ENCODE measurements around the gene STARD9. TPM values are rescaled to one million over a fixed set of nuclear protein-coding genes. Genes with fewer than 3 reads are reported as not detected.

Gene STARD9
- total and polyA plus RNA-seq, 9 of the 15 experiments (the other 6 are each of a cell fraction or from before 2014, with no cell fraction given) = 0.45 to 6.0 (median 3.6) TPM

DNA sequence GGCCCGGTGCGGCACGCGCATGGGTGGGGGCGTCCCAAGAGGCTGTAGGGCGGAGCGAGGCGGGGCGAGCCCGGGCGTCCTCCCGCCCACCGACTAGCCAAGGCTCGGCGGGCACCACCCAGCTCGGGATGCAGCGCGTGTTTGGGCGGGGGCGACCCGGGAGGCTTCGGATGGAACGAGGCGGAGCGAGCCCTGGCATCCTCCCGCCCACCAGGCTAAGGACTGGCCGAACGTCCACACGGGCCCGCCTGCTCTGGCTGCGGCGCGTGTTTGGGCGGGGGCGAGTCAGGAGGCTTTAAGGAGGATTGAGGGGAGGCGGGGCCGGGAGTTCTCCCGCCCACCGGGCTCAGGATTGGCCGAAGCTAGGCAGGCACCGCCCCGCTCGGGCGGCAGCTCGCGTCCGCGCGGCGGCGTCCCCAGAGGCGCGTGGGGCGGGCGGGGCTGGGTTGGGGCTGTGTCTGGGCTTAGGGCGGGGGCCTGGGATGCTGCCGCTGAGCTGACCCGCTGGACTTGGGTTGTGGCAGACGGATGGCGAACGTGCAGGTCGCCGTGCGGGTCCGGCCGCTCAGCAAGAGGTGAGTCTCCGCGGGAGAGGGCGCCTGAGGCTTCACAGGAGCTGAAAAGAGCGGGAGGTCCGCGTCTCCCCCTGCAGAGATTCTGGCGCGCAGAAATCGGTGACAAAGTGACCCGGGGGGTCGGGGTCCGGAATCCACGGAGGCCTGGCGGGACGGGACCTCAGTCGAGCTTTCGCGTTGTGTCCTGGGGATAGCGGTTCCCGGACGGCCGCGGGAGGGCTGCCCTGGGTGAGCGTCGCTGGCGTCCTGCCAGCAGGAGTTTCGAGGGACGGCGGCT, at the start of gene STARD9 (continued):
- TF ChIP-seq, protein P1, sequence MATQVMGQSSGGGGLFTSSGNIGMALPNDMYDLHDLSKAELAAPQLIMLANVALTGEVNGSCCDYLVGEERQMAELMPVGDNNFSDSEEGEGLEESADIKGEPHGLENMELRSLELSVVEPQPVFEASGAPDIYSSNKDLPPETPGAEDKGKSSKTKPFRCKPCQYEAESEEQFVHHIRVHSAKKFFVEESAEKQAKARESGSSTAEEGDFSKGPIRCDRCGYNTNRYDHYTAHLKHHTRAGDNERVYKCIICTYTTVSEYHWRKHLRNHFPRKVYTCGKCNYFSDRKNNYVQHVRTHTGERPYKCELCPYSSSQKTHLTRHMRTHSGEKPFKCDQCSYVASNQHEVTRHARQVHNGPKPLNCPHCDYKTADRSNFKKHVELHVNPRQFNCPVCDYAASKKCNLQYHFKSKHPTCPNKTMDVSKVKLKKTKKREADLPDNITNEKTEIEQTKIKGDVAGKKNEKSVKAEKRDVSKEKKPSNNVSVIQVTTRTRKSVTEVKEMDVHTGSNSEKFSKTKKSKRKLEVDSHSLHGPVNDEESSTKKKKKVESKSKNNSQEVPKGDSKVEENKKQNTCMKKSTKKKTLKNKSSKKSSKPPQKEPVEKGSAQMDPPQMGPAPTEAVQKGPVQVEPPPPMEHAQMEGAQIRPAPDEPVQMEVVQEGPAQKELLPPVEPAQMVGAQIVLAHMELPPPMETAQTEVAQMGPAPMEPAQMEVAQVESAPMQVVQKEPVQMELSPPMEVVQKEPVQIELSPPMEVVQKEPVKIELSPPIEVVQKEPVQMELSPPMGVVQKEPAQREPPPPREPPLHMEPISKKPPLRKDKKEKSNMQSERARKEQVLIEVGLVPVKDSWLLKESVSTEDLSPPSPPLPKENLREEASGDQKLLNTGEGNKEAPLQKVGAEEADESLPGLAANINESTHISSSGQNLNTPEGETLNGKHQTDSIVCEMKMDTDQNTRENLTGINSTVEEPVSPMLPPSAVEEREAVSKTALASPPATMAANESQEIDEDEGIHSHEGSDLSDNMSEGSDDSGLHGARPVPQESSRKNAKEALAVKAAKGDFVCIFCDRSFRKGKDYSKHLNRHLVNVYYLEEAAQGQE (IDR thresholded peaks at IDR 0.05; ENCODE audit: borderline replicate concordance) = no peak
- TF ChIP-seq, protein P1 (CRISPR knock-in tag; IDR thresholded peaks at IDR 0.05; ENCODE audit: low read depth) = no peak
- TF ChIP-seq HNRNPUL1 (IDR thresholded peaks at IDR 0.05; ENCODE audit: low read length) = no peak
- no peak for TF ChIP-seq NFE2 (IDR thresholded peaks at IDR 0.05; ENCODE audit: low read depth)
- no peak for TF ChIP-seq ZNF778 (CRISPR knock-in tag; IDR thresholded peaks at IDR 0.05)
- no peak for TF ChIP-seq DACH1 (IDR thresholded peaks at IDR 0.05; ENCODE audit: partially characterized antibody)
- TF ChIP-seq SMARCA4 (IDR thresholded peaks at IDR 0.05) = 0 out of 2 replicates have a peak, but pooled peaks have one; percentile 28
- TF ChIP-seq, protein P2, sequence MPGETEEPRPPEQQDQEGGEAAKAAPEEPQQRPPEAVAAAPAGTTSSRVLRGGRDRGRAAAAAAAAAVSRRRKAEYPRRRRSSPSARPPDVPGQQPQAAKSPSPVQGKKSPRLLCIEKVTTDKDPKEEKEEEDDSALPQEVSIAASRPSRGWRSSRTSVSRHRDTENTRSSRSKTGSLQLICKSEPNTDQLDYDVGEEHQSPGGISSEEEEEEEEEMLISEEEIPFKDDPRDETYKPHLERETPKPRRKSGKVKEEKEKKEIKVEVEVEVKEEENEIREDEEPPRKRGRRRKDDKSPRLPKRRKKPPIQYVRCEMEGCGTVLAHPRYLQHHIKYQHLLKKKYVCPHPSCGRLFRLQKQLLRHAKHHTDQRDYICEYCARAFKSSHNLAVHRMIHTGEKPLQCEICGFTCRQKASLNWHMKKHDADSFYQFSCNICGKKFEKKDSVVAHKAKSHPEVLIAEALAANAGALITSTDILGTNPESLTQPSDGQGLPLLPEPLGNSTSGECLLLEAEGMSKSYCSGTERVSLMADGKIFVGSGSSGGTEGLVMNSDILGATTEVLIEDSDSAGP (CRISPR knock-in tag; IDR thresholded peaks at IDR 0.05) = no peak
- no peak for TF ChIP-seq FOXO4 (CRISPR knock-in tag; IDR thresholded peaks at IDR 0.05)
- no peak for TF ChIP-seq ADNP (tag; IDR thresholded peaks at IDR 0.05)
- TF ChIP-seq TCFL5 (CRISPR knock-in tag; conservative IDR thresholded peaks at IDR 0.05) = no peak
- TF ChIP-seq POU5F1 (IDR thresholded peaks at IDR 0.05; ENCODE audit: borderline replicate concordance, low read depth, low read length, partially characterized antibody) = peak; percentile 13
- no peak for TF ChIP-seq MXI1 (IDR thresholded peaks at IDR 0.05; ENCODE audit: low read depth, low read length)
- no peak for TF ChIP-seq MAFG (tag; conservative IDR thresholded peaks at IDR 0.05)
- TF ChIP-seq ELK1 (CRISPR knock-in tag; IDR thresholded peaks at IDR 0.05) = no peak
- no peak; a peak in 2 of 4 replicates for TF ChIP-seq TRIM24 (IDR thresholded peaks at IDR 0.05)
- TF ChIP-seq RFX1 (IDR thresholded peaks at IDR 0.05) = no peak
